ACHN (cell line): Measurements from ENCODE around the gene KIF1C.
"Not testable (repeated sequence)": the region's sequence is repeated elsewhere in the genome, so short reads cannot be mapped to it uniquely, and the experiment has no call there.

ENCODE experiments used
- DNase-seq: peaks from one replicate; pipeline ENCODE4 v3.0.0-alpha.2; 2015
- in situ Hi-C: cut with HindIII; loops from 2 replicates; pipeline ENCODE4 v1.10.0; 2017; ENCODE audit warnings: low sequenced_read_pairs, low pct_ligation_motif_present, low pct_unique_long_range_greater_than_20kb

KIF1C gene

DNA sequence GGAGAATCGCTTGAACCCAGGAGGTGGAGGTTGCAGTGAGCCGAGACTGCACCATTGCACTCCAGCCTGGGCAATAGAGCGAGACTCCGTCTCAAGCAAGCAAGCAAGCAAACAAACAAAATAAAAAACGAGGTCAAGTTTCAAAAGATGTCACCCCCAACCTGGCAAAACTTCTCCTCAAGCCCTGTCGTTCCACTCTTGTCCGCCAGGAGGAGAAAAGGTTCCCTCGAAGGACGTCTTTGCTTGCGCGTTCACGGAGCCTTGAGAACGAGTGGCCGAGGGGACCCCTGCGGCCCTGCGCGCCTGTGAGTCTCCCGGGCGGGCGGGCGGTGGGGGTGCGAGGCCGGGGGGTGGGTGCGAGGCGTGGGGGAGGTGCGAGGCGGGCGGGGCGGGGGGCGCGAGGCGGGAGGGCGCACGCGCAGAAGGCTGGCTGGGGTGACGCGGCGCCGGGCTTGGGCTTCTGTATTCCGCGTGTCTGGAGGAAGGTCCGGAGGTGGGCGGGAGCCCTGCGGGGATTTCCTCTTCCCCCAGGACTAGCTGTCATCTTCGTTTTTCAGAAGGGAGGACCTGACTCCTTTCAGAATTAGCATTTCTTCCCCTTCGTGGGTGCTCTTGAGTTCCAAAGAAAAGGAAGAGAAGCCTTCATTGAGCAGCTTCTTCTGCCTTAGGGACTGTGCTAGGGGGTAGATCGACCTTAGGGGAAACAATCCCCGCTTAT lies 33.8 kb downstream of the KIF1C start:
- peak; percentile 86 for DNase-seq
- in situ Hi-C loops: no loop called here

DNA sequence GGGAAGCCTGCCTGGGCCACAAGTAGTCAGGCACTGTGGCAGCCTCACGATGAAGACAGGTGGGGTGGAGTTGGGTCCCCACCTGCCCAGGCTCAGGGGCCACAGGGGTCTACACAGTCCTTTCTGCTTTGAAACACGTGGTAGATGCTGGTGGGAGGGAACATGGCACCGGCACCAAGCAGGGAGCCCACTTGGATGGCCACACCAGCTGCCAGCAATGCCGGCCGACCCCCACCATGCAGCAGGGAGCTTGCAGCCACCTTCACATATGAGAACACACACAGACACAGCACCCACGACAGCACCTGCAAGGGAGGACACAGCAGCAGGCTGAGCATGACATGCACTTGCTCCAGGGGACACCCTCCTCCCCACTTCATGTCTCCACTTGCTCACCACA lies 35.1 kb downstream of the KIF1C start:
- in situ Hi-C loops: no loop called here
- DNase-seq: no peak

DNA sequence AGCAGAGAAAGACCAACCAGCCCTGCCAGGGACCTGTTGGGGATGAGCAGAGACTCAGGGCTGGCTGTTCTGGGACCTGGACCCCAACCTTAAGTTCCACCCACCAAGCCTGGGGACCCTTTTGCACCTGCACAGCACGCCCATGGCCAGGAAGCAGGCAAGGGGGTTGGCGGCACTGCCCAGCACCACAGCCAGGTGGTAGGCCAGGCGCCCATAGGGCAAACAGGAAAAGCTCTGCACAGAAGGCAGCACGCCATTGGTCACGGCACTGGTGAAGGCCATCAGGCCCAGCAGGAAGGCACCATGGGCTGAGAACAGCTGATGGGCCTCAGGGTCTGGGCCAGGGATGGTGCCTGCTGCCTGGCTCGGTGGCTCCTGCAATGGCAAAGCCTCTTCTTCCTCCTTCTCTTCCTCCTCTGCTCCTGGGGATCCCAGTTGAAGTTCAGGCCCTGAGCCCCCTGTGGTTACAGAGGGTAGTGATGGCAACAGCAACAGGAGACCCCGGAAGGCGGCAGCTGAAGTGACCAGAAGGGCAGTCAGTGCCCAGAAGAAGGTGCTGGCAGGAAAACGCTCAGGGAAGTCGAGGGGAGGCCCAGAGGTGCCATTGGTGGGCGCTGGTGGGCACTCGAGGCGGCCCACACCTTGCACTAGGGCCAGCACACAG lies 35.7 kb downstream of the KIF1C start:
- in situ Hi-C loops: no loop called here
- DNase-seq: no peak

DNA sequence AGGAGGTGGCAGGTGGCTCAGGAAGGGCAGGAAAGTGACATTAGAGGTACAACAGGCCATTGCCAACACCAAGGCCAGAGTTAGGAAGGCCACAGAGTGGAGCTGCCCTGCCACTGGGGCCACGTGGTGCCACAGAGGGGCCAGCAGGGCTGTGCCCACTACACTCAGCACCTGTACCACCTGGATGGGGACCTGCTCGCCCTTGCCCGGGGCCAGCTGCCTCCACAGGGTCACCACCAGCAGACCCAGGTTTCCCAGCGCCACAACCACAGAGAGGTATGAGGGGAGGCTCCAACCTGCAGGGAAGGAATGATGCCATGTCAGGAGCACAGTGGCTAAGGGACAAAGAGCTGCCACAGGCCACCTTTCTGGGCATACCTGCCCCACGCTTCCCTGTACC lies 36.3 kb downstream of the KIF1C start:
- no peak for DNase-seq
- in situ Hi-C loops: no loop called here

DNA sequence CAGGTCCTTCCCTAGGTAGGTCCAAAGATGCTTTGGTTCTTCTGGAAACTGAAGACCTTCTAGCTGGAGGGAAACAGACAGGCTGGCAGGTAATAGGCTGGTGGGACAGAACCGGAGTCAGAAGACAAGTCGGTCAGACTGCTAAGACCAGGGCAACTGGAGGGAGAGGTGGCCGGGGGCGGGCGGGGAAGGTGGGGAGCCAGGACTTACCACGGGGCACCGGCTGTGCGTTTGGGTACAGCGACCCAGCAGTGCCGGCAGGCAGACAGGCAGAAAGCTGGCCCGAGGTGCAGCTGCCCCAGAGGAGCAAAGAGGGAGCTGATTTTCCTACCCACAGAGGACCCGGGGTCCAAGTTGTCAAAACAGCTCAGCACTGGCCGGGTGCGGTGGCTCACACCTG lies 36.9 kb downstream of the KIF1C start:
- DNase-seq: no peak
- in situ Hi-C loops: no loop called here

DNA sequence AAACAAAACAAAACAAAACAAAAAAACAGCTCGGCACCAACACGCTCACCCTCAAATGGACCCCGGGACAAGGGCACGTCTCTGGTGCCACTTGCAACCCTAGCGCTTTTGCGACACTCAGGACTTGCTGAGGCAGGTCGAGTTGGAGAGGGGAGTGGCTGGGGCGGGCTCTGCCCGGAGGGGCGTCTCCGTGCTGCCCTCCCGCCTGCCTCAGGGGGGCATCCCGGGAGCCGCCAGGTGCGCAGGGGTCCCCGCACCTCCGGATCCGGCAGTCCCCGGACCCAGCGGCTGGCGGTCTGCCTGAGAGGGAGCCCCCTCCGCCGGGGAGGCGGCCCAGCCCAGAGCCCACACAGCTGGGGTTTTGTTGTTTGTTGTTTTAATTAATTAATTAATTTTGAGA lies 37.6 kb downstream of the KIF1C start, which contains the start of gene SLC52A1:
TSS of gene SLC52A1 (minus strand) at position 112 of the 400 bp plus-strand sequence. CDS start 820 bp downstream, outside the sequence.
- peak; percentile 31 for DNase-seq
- in situ Hi-C loops: no loop called here

DNA sequence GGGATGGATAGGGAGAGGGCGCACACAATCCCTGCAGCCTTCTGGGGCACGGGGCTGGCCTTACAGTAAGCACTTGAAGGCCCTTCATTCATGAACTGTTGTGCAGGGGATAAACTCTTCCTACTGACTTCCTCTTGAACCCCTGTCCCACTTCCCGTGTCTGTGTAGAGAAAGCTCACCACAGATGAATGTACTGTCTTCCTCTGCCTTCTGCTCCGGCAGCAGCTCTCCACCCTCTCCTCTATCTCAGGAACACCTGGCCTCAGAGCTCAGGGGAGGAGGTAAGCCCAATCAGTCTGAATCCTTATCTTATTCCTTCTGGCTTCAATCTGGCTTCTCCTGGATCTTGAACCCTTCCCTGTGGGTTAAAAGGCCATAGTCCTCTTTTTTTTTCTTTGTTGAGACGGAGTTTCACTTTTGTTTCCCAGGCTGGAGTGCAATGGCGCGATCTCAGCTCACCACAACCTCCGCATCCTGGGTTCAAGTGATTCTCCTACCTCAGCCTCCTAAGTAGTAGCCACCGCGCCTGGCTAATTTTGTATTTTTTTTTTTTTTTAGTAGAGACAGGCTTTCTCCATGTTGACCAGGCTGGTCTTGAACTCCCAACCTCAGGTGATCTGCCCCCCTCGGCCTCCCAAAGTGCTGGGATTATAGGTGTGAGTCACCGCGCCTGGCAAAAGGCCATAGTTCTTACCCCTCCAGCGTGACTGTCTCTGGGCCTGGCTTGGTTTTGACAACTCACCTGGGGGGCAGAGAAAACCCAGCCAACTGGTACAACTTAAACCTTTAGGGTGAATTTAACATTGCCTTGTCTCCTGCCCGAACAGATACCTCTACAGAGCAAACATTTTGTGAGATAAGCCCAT lies 44.6 kb downstream of the KIF1C start:
- in situ Hi-C loops: no loop called here
- DNase-seq: no peak

DNA sequence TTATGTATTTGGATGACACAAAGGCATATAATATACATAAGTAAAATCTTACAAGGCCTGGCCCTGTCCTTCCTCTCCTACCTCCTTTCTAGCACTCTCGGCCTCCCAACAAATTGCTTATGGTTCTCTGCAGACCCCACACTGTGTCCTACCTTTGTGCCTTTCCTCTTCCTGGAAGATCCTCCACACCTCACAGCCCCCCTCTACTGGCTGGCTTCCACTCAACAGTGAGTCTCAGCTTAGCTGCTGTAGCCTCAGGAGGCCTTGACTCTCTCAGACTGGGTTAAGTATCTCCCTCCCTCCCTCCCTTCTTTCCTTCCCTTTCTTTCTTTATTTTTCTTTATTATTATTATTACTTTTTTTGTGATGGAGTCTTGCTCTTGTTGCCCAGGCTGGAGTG lies 45.8 kb downstream of the KIF1C start:
- in situ Hi-C loops: no loop called here

DNA sequence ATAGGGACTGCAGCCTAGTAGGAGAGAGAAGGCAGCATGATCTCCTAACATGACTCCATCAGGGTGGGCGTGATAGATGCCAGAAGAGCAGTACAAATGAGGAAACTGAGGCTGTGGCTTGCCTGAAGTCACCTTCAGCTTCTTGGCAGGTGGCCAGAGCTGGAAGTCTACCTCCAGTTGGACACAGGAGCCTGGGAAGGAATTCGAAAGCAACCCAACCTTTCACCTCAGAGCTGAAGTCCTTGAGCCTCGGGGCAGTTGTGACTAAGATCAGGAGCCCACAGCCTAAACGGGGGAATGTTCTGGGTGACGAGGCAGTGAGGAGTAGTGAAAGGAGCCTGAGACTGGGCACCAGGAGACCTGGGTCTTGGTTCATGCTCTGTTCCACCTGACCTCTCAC lies 46.9 kb downstream of the KIF1C start:
- no peak for DNase-seq

More for the DNA sequence above, 45.8 kb downstream of the KIF1C start:
- DNase-seq: no peak

DNA sequence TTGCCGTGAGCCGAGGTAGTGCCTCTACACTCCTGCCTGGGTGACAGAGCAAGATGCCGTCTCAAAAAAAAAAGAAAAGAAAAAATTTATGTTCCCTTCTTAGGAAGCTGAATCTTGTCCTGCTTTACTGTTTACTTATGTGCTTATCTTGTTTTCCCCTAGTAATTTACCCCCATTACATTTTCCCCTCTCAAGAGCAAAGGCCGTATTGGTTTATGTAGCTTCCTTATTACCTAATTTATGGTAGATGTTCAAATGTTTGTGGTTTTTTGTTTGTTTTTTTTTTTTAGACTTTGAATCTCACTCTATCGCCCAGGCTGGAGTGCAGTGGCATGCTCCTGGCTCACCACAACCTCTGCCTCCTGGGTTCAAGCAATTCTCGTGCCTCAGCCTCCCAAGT lies 47.7 kb downstream of the KIF1C start:
- no peak for DNase-seq
- in situ Hi-C loops: no loop called here

More for the DNA sequence above, 46.9 kb downstream of the KIF1C start:
- in situ Hi-C loops: no loop called here

DNA sequence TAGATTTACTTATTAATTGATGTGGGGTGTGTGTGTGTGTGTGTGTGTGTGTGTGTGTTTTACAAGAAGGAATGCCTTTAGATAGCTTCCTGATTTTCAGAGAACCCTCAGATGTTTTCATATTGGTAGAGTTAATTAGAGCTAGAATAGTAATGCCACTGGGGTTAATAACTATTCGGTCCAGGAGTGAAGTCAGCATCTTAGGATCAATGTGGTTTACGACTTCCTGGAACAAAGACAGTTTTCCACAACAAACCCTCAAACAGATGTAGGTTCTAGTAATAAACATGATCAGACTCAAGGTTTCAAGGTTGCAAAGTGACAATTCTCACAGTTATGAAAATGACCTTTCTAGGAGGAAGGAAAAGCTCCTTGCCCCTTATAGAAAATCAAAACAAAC lies 49.7 kb downstream of the KIF1C start:
- DNase-seq: no peak
- in situ Hi-C loops: no loop called here

DNA sequence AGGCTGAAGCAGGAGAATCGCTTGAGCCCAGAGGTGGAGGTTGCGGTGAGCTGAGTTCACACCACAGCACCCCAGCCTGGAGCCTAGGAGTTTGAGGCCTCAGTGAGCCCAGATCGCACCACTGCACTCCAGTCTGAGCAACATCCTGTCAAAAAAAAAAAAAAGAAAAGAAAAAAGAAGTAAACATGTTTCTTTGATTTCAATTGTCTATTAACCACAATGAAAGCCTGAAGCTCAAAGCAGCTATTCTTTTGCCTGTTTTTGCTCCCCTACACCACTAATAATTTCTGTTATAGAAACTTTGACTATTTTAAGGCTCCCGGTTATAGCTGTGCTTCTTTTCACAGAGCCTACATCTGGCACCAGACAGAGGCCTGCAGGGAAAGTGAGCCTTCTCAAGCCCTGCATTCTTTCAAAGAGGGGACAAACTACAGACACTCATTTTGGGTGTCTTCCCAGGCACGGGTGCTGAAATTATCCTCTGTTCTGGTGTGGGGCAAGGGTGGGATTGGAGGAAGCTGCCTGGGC lies 51.6 kb downstream of the KIF1C start:
- in situ Hi-C loops: no loop called here
- no peak for DNase-seq

DNA sequence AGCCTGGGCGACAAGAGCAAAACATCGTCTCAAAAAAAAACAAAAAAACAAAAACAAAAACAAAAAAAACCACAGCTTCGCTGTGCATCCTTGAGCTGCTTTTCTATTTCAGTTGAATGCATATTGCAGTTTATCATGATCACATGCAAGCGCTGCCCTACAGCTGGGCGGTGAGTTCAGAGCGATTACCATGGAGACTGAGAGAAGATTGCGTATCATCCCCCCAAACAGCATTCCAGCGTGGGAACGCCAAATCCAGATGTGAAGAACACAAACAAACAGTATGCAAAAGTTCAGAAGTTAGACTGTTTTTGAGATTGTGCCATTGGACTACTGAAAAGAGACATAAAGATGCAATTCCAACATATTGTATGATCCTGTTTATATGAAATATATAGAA lies 52.5 kb downstream of the KIF1C start:
- in situ Hi-C loops: no loop called here
- DNase-seq: no peak

DNA sequence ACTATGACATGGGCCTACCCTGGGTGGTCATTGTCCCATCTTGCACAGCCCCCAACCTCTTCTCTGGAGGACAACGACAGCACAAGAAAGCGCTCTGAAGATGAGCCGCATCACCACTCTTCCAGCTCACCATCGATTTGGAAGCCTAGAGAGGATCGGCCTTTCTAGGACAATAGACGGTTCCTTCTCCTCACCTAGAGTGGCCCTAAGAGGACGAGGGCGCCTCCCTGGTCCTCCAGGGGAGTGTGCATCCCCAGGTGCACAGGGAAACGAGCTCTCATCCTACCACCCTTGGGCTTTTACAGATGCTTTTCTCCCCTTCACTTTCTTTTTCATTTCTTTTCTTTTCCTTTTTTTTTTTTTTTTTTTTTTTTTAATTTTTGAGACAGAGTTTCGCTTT lies 57.8 kb downstream of the KIF1C start:
- in situ Hi-C loops: no loop called here
- DNase-seq: no peak

DNA sequence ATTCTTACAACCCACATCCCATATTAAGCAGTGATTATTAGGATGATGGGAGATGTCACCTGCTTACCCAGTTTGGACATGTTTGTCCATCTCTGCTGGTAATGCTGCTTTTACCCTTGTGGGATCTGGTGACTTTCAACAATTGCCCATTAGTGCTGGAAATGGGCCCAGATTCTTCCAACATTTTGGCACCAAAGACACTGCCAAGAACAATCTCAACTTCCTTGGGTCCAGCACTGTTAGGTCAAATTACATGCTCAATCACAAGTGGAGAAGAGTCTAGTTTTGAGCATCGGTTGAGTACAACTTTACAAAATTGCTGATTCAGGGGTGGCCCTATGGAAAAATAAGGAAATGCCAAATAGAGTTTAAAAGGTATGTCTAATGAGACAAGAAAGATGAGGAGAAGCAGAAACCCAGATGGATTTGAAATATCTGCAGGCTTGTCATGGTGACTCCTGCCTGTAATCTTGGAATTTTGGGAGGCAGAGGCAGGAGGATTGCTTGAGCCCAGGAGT lies 67.5 kb downstream of the KIF1C start:
- in situ Hi-C loops: no loop called here
- no peak for DNase-seq

DNA sequence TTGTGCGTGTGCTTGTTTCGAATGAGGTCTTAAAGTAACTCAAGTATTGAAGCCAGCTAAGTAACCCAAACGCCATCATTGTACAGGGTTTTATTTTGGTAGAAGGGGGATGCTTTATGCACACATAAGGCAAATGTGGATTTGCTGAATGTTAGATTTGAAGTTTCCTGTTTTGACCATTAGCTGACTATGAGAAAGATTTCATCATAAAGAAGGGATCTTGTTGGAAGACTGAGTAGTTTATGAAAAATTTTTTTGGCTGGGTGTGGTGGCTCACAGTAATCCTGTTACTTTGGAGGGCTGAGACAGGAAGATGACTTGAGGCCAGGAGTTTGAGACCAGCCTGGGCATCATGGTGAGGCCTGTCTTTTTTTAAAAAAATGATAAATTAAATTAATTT lies 70.5 kb downstream of the KIF1C start:
- no peak for DNase-seq

DNA sequence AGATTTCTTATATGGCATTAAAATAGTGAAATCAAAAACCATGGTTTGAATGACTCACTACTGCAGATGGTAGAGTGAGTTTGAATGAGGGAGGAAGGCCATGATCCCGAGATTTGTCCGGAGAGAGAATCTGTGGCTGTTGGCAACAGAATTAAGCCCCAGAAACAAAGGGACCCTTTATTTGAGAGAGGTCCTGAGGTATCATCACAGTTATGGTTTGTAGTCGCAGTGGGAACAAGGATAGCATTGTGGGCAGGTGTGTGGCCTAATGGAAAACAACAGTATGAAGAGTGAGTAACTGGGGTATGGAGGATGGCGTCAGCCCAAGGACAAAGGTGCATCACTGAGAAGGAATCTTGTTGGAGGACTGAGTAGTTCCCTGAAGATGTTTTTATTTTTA lies 72.0 kb downstream of the KIF1C start:
- in situ Hi-C loops: no loop called here
- no peak for DNase-seq

More for the DNA sequence above, 70.5 kb downstream of the KIF1C start:
- in situ Hi-C loops: no loop called here

DNA sequence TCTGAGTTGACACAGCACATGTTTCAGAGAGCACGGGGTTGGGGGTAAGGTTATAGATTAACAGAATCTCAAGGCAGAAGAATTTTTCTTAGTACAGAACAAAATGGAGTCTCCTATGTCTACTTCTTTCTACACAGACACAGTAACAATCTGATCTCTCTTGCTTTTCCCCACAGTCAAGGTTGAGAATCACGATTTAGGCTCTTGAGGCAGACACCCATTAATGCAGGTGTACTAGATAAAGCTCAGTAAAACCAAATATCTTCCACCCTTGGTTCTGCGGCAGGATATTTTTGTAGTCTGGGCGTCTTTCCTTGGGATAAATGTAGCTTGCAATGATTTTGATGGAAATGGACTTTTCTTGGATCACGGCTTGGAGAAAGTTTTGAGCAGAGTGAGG lies 77.7 kb downstream of the KIF1C start:
- DNase-seq, in situ Hi-C loops: not testable (repeated sequence)

DNA sequence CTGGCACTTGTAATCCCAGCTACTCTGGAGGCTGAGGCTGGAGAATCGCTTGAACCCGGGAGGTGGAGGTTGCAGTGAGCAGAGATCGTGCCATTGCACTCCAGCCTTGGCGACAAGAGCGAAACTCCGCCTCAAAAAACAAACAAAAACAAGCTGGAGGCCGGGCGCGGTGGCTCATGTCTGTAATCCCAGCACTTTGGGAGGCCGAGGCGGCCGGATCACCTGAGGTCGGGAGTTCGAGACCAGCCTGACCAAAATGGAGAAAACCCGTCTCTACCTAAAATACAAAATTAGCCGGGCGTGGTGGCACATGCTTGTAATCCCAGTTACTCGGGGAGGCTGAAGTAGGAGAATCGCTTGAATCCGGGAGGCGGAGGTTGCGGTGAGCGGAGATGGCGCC lies 79.5 kb downstream of the KIF1C start:
- in situ Hi-C loops: not testable (repeated sequence)

More for the DNA sequence above, 79.5 kb downstream of the KIF1C start:
- DNase-seq: not testable (repeated sequence)
